T-helper 9 cell (primary cell): Measurements from ENCODE around the gene NBAS.
"Not testable (repeated sequence)": the region's sequence is repeated elsewhere in the genome, so short reads cannot be mapped to it uniquely, and the experiment has no call there.

Source experiments
- DNase-seq: peaks from one replicate; pipeline ENCODE4 v3.0.0-alpha.2; 2020

NBAS gene

GRCh38 chr2:15355386-15355785, 205.7 kb downstream of the NBAS start:
- no peak for DNase-seq

GRCh38 chr2:15354596-15355366, 206.4 kb downstream of the NBAS start:
- no peak for DNase-seq

GRCh38 chr2:15352363-15352762, 208.8 kb downstream of the NBAS start:
- DNase-seq: no peak

GRCh38 chr2:15348636-15349035, 212.5 kb downstream of the NBAS start:
- no peak for DNase-seq

- DNase-seq: no peak
These were observed 213.1 kb downstream of the NBAS start for GRCh38 chr2:15348045-15348444.

DNA sequence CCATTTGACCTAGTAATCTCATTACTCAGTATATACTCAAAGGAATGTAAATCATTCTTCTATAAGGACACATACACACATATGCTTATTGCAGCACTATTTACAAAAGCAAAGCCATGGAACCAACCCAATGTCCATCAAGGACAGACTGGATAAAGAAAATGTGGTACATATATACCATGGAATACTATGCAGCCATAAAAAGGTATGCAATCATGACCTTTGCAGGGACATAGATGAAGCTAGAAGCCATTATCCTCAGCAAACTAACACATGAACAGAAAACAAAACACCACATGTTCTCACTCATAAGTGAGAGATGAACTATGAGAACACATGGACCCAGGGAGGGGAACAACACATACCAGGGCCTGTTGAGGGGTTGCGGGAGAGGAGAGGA, 214.5 kb downstream of the NBAS start:
- no peak for DNase-seq

- no peak for DNase-seq
These were observed 223.0 kb downstream of the NBAS start for GRCh38 chr2:15337996-15338666.

GRCh38 chr2:15334644-15335326, 226.3 kb downstream of the NBAS start:
- DNase-seq: no peak

GRCh38 chr2:15331787-15332186, 229.3 kb downstream of the NBAS start:
- no peak for DNase-seq

- DNase-seq: no peak
These were observed 235.8 kb downstream of the NBAS start for GRCh38 chr2:15325296-15325695.

DNA sequence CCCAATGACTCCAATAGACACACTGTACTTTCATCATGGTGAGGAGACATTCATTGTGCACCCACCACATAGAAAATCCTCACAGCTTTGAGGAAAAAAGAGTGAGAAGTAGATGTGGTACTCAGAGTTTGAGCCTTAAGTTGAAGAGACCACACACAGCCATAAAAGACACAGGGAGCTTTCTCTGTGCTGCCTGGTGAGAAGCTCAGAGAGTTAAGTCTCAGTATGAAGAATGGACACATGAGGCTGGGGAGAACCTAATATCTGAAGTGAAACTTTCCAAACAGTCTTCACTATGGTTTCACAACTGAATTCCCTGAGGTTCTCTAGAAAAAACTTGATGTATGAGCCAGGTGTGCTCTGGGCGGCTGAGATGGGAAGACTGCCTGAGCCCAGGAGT, 237.9 kb downstream of the NBAS start:
- no peak for DNase-seq

DNA sequence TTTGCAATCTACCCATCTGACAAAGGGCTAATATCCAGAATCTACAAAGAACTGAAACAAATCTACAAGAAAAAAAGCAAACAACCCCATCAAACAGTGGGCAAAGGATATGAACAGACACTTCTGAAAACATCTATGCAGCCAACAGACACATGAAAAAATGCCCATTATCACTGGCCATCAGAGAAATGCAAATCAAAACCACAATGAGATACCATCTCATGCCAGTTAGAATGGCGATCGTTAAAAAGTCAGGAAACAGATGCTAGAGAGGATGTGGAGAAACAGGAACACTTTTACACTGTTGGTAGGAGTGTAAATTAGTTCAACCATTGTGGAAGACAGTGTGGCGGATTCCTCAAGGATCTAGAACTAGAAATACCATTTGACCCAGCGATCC, 239.7 kb downstream of the NBAS start:
- DNase-seq: not testable (repeated sequence)

GRCh38 chr2:15316370-15316814, 244.7 kb downstream of the NBAS start:
- peak; percentile 22 for DNase-seq

- no peak for DNase-seq
These were observed 245.7 kb downstream of the NBAS start for GRCh38 chr2:15315411-15315810.

GRCh38 chr2:15313657-15314056, 247.5 kb downstream of the NBAS start:
- DNase-seq: no peak

DNA sequence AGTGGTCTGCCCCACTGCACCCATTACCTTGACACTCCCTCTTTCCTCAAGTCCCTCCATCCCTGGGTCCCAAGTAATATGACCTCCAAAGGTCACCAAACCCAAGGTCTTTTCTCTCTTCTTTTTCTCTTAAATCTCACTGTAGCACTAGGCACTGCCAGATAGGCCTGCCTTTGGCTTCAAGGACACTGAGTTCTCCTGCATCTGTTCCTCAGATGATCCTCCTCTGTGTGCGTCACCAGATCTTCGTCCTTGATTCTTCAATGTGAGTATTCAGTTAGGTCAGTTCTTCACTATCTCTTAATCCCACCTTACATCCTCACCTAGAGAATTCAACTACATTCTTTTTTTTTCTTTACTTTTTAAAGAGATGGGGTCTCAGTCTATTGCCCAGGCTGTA, 249.2 kb downstream of the NBAS start:
- DNase-seq: no peak

DNA sequence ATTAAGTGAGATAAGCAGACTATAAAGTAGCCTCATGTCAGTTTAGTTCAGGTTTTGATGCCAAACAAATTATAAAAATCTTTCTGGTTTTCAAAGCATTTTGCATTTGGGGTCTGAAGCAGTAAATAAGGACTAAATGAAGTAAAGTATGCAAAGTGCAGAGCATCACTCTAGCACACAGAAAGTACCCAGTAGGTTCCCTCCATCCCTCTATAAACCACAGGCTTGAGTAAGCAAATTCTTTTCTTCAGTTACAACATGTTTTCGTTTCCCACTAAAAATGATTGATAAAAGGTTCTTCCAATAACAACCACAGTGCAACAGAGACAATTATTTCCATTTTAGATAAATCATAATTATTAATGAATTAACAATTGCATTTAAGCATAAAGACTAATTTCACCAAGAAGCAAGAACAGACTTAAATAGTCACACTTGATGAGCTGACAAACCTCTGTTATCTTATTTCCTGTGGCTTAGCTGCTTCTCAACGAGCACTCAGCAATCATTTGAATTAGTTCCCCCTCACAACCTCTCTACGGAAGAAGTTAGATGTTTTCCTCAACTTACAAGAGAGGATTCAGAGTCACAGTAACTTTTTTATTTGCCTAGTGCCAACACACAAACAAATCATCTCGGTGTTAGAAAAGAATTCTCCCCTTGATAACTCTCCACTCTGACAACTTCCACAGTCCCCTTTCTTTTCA, 249.8 kb downstream of the NBAS start:
- no peak for DNase-seq

DNA sequence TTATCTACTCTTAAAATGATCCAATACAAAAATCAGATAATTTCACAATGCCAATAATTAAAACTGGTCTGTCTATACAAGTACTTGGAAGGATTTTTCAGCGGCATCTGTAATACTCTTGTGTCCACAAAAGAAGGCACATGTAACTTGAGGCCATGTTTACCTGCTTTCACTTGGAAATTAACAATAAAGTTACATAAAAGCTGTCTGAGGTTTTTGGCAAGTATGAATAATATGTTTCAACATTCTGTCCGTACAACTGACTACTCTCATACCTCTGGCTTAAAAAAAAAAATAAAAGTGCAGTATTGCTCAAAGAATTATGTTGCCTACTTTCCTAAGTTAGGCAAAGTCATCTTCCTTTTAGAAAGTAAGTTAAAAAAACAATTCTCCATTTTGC, 253.6 kb downstream of the NBAS start:
- DNase-seq: no peak

DNA sequence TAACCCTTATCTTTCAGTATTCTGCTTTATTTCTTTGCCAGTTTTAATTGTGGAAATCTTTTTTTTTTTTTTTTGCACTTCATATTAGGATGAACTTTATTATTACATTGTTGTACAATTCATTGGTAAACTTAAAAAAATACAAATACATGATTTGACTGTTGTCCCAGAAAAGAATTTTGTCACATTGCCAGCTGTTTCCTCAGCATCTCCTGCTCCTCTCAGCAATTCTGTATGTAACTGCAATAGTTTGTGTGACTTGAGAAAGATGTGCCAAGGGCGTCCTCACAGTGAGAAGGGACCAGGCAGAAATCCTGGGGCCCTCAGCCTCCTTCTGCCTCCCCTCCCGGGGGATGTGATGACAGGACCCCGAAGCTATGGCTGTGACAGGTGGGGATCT, 254.4 kb downstream of the NBAS start:
- DNase-seq: no peak

DNA sequence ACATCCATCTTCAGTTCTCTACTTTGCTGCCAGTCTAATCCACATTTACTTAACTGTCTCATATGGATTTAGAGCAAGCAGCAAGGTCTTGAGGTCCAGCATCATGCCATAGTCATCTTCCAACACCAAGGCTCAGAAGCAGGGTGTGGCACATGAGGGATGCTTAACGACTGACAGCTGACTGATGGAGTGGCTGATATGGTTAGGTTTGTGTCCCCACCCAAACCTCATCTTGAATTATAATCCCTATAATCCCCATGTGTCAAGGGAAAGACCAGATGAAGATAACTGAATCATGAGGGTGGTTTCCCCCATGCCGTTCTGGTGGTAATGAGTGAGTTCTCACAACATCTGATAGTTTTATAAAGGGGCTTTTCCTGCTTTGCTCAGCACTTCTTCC, 257.3 kb downstream of the NBAS start:
- DNase-seq: no peak

DNA sequence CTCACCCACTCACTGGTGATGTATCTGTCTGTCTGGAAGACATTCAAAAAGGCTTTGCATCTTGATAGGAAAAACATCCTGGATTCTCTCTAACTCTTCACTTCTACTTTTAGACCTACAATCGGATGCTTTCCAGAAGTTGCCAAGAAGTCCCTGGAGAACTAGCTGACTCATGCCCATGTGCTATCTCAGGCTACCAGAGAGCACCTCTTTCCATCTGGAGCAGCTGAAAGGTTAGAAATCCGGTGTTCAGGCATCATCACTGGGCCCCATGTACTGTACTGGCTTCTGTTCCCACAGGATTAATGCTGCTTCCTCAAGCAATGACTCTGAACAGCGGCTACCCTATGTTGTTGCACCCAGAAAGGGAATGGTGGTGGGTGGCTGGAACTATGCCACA, 259.0 kb downstream of the NBAS start:
- DNase-seq: no peak

GRCh38 chr2:15300624-15301573, 260.2 kb downstream of the NBAS start:
- DNase-seq: no peak
